Measurements from ENCODE around the gene TLR8.
A peak's percentile ranks its signal among the peaks of the same experiment; 100 is the strongest.

The TLR8 gene

GRCh38 chrX:12906046-12906761 is at the start of gene TLR8:
TLR8 (plus strand) TSS chrX:12906620; CDS start chrX:12906707, 87 bp downstream.
- DNase-seq (ENCODE audit: low read depth in 2 of 2): no peak

- no peak for DNase-seq (ENCODE audit: low read depth in 2 of 2)
These were observed 41.1 kb upstream of the TLR8 start for GRCh38 chrX:12865359-12865758.

GRCh38 chrX:12866451-12867377 is 39.7 kb upstream of the TLR8 start, which contains the start of gene TLR7:
TLR7 (plus strand) TSS chrX:12867072; CDS start chrX:12867579, 507 bp downstream.
- DNase-seq (ENCODE audit: low read depth in 2 of 2): no peak

GRCh38 chrX:12867685-12868084 is 38.7 kb upstream of the TLR8 start:
- DNase-seq (ENCODE audit: low read depth in 2 of 2): no peak

DNA sequence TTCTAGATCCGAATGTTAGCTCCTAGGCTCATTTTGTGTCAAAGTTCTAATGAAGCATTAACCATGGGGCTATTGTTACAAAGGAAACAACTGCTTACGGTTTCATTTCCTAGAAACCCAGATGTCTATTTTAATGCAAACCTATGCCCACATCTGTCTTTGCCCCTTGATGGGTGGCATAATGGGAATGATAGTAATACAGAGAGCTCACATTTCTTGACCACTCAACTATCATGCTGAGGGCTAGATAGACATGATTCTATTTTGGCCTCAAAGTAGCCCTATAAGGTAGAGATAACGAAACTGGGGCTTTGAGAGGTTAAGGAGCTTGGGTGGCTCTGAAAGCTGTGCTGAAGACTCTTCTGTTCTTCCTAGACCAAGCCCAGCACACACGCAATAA is 37.7 kb upstream of the TLR8 start:
- DNase-seq (ENCODE audit: low read depth in 2 of 2): no peak

- DNase-seq (ENCODE audit: low read depth in 2 of 2): no peak
These were observed 35.2 kb upstream of the TLR8 start for GRCh38 chrX:12871257-12871656.

GRCh38 chrX:12872741-12873140 is 33.7 kb upstream of the TLR8 start:
- DNase-seq (ENCODE audit: low read depth in 2 of 2): no peak

- DNase-seq (ENCODE audit: low read depth in 2 of 2): no peak
These were observed 31.8 kb upstream of the TLR8 start for GRCh38 chrX:12874581-12874980.

GRCh38 chrX:12877386-12877785 is 29.0 kb upstream of the TLR8 start:
- no peak for DNase-seq (ENCODE audit: low read depth in 2 of 2)

DNA sequence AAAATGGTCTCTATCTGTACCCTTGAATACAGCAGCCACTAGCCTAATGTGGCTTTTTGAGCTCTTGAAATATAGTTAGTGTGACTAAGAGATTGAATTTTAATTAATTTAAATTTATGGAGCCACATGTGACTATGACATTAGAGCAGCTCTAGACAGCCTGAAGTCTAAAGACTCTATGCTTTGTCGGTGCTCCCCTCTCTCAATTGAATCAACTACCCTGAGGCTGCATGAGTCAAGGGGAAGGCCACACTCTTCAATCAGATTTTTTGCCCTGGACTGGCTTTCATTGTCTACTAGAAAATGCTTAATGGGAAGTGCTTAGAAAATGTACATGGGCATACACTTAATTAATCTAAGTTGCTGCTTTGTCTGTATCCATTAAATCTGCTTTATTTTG is 27.9 kb upstream of the TLR8 start:
- DNase-seq (ENCODE audit: low read depth in 2 of 2): no peak

GRCh38 chrX:12881914-12882313 is 24.5 kb upstream of the TLR8 start:
- DNase-seq (ENCODE audit: low read depth in 2 of 2): no peak

- DNase-seq (ENCODE audit: low read depth in 2 of 2): no peak
These were observed 20.9 kb upstream of the TLR8 start for GRCh38 chrX:12885508-12885907.

- no peak for DNase-seq (ENCODE audit: low read depth in 2 of 2)
These were observed 19.9 kb upstream of the TLR8 start for GRCh38 chrX:12886545-12886944.

DNA sequence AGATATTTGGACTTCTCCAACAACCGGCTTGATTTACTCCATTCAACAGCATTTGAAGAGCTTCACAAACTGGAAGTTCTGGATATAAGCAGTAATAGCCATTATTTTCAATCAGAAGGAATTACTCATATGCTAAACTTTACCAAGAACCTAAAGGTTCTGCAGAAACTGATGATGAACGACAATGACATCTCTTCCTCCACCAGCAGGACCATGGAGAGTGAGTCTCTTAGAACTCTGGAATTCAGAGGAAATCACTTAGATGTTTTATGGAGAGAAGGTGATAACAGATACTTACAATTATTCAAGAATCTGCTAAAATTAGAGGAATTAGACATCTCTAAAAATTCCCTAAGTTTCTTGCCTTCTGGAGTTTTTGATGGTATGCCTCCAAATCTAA is 19.3 kb upstream of the TLR8 start:
- no peak for DNase-seq (ENCODE audit: low read depth in 2 of 2)

DNA sequence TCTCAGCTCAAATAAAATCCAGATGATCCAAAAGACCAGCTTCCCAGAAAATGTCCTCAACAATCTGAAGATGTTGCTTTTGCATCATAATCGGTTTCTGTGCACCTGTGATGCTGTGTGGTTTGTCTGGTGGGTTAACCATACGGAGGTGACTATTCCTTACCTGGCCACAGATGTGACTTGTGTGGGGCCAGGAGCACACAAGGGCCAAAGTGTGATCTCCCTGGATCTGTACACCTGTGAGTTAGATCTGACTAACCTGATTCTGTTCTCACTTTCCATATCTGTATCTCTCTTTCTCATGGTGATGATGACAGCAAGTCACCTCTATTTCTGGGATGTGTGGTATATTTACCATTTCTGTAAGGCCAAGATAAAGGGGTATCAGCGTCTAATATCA is 18.7 kb upstream of the TLR8 start:
- DNase-seq (ENCODE audit: low read depth in 2 of 2): no peak

GRCh38 chrX:12890467-12890866 is 16.0 kb upstream of the TLR8 start:
- no peak for DNase-seq (ENCODE audit: low read depth in 2 of 2)

GRCh38 chrX:12891171-12891570 is 15.2 kb upstream of the TLR8 start:
- no peak for DNase-seq (ENCODE audit: low read depth in 2 of 2)

- DNase-seq (ENCODE audit: low read depth in 2 of 2): no peak
These were observed 14.4 kb upstream of the TLR8 start for GRCh38 chrX:12891915-12892506.

- DNase-seq (ENCODE audit: low read depth in 2 of 2): no peak
These were observed 13.7 kb upstream of the TLR8 start for GRCh38 chrX:12892716-12893115.

DNA sequence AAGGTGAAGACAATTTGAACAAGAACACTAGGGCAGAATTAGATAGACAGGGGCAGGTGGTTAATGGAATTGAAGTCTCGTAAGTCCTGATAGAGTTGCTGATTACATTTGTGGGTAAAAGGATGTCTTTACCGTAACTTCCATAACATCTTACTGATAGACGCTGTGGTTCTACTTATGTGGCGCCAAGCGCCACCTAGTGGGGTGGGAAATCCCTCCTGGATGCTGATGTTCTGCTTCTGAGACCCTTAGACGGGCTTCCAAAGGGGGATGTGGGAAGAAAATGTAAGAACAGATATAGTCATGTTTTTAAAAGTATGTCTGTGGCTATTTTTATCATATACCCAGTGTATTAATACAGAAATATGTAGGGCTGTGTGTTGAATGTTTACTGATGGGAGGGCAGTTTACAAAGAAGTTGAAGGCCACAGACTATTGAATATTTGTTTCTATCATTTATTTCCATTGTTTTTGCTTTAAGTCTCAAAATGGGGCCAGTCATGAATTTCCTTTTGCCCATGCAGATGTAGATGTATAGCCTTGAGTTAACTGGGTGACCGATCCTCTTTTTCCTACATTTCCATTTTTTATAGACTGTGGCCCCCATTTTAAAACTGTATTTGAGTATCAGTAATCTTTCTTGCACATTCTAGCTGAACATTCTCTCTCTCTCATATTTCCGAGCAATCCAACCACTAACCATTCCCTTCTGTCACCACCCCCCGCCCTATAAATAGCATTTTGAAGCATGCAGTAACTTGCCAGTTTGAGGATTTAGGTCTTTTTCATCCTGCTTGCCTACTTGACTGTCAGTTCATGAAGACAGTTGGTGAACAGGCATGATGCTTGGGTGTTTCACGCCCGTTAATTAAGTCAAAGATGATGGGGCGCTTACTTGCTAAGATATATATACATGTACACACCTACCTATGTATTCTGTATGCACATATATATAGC is 12.1 kb upstream of the TLR8 start:
- peak in 1 of 2 donors; percentile 13 for DNase-seq (ENCODE audit: low read depth in 2 of 2)

DNA sequence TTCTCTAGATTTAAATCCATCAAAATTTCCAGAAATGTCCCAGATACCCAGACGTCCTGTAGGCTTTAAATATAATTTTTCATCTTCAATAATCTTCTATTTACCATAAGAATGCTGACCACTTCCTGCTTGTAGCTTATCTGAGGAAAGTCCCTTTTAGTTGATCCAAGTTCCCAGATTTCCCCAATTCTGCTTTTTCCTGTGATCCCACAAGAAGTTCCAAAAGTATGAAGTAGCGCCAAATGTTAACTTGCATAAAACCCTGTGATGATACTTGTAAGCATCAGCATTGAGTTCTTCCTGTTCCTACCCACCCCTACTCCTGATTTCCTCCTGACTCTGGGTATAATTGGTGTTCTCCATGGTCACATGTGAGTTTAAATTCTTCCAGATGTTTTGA is 10.6 kb upstream of the TLR8 start:
- no peak for DNase-seq (ENCODE audit: low read depth in 2 of 2)

Measured in stimulated activated CD8-positive, alpha-beta memory T cell treated with anti-CD3 and anti-CD28 coated beads, Interleukin-2, amount 100 ng/mL, for 1 hour (primary cell).